Measurements from ENCODE around the gene STAT5B. TPM values are rescaled to one million over a fixed set of nuclear protein-coding genes. Genes with fewer than 3 reads are reported as not detected.
"Not testable (repeated sequence)": the region's sequence is repeated elsewhere in the genome, so short reads cannot be mapped to it uniquely, and the experiment has no call there.

The STAT5B gene
- total RNA-seq, 1 donor from 2014 or later: 67.9 TPM

DNA sequence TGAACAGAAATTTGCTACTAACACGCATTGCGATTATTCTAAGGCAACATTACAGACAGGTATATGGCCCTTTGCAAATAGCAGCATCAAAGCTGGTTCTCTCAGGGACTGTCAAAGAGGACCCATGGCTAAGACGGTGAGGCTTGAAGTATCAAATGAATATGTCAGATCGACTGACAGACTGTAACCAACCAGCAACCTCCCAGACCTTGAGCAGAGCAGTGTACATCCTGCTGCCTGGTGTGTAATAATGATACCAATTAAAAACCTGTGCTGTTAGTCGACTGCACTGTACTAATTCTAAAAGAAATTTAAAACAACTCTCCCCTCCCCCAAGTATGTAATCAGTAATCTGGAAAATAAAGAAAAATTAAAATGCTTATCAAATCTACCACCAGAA, 46.0 kb downstream of the STAT5B start:
- no peak overlapping the region for H3K27ac ChIP-seq
- H3K4me1 ChIP-seq: peaks cover 20% of the 10 kb centered on the region

DNA sequence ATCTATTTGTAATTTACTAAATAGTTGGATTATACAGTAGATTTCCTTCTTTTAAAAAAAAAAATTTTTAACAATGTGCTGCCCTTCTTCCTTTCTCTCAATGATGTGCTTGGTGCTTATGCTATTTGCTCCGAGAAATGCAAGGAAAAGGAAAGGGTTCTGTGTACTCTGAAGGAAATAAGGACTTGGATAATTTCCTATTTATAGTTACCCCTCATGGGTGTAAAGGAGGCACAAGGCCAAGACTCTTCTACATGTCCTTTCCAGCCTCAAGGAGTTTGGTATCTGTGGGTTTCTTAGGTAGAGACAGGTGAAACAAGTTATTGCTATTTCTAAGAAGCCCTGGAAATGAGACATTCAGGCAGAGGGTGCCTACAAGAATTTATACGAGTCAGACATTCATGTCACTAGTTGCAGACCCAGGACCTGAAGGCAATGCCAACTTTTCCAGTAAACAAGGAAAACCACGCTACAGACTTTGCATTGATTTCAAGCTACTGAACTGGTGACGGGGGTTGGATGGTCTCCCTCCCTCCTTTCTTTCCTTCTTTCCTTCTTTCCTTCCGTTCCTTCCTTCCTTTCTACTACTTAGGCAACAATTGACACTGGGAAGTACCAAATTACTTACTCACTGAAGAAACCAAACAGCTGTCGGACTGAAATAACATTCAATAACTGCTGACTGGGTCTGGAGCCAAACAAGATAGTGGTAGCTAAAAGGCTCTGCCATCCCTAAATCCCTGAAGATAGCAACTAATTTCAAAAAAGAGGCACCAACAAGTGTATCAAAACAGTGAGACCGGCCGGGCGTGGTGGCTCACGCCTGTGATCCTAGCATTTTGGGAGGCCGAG, 48.1 kb downstream of the STAT5B start:
- Histone ChIP-seq H3K27ac (peak overlapping the region; percentile 4), H3K4me3 (no peak overlapping the region), H3K9me3 (no peaks in the 10 kb centered on the region), H3K4me1 (peaks cover 11% of the 10 kb centered on the region), H3K27me3 (ENCODE audit: low read depth) (no peaks in the 10 kb centered on the region), H3K36me3 (peaks cover 37% of the 10 kb centered on the region)
- intact Hi-C loops (cut with DNase I): no loop called here
- ATAC-seq (no peak), DNase-seq (no peak)
- TF ChIP-seq, protein P1, sequence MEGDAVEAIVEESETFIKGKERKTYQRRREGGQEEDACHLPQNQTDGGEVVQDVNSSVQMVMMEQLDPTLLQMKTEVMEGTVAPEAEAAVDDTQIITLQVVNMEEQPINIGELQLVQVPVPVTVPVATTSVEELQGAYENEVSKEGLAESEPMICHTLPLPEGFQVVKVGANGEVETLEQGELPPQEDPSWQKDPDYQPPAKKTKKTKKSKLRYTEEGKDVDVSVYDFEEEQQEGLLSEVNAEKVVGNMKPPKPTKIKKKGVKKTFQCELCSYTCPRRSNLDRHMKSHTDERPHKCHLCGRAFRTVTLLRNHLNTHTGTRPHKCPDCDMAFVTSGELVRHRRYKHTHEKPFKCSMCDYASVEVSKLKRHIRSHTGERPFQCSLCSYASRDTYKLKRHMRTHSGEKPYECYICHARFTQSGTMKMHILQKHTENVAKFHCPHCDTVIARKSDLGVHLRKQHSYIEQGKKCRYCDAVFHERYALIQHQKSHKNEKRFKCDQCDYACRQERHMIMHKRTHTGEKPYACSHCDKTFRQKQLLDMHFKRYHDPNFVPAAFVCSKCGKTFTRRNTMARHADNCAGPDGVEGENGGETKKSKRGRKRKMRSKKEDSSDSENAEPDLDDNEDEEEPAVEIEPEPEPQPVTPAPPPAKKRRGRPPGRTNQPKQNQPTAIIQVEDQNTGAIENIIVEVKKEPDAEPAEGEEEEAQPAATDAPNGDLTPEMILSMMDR (IDR thresholded peaks at IDR 0.05): no peak

More for the DNA sequence above, 46.0 kb downstream of the STAT5B start:
- Histone ChIP-seq H3K36me3 (peaks cover 19% of the 10 kb centered on the region), H3K27me3 (ENCODE audit: low read depth) (no peaks in the 10 kb centered on the region), H3K9me3 (no peaks in the 10 kb centered on the region), H3K4me3 (no peak overlapping the region)
- no peak for DNase-seq
- no peak for ATAC-seq
- TF ChIP-seq, protein P1 (IDR thresholded peaks at IDR 0.05): no peak
- intact Hi-C loops (cut with DNase I): no loop called here

DNA sequence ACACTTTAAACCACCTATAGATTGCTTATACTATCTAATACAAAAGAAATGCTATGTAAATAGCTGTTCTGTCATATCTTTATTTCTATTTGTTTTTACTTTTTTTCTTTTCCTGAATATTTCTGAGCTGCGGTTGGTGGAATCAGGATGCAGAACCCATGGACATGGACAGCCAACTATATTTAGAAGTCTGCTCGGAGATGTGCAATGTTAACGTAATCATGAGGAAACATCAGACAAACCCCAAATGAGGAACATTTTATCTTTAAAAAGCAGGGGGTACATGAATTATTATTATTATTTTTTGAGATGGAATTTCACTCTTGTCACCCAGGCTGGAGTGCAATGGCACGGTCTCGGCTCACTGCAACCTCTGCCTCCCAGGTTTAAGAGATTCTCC, 50.5 kb downstream of the STAT5B start:
- Histone ChIP-seq H3K9me3 (no peaks in the 10 kb centered on the region), H3K36me3 (peaks cover 49% of the 10 kb centered on the region), H3K4me1 (peaks cover 11% of the 10 kb centered on the region), H3K27ac (no peak overlapping the region), H3K27me3 (ENCODE audit: low read depth) (no peaks in the 10 kb centered on the region), H3K4me3 (no peak overlapping the region)
- no peak for ATAC-seq
- intact Hi-C loops (cut with DNase I): no loop called here
- TF ChIP-seq, protein P1 (IDR thresholded peaks at IDR 0.05): no peak
- DNase-seq: no peak

DNA sequence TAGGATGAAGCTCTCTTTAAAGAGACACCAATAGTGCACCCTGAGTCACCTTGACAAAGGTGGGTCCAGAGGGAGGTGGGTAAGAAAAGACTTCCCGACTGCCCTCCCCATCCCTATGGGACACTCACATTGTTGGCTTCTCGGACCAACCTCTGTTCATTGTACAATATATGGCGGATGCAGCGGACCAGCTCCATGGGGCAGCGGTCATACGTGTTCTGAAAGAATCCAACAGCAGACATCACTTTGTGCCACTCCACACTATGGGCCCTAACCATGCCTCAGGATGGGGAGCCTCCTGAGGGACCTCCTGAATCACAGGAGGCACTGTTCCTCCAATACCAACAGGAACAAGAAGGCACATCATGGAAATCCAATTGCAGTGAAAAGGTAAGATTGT, 51.5 kb downstream of the STAT5B start:
- ATAC-seq: no peak
- Histone ChIP-seq H3K4me1 (peaks cover 11% of the 10 kb centered on the region), H3K27ac (no peak overlapping the region), H3K27me3 (ENCODE audit: low read depth) (no peaks in the 10 kb centered on the region), H3K9me3 (no peaks in the 10 kb centered on the region), H3K4me3 (no peak overlapping the region), H3K36me3 (peaks cover 59% of the 10 kb centered on the region)
- intact Hi-C loops (cut with DNase I): no loop called here
- no peak for DNase-seq
- TF ChIP-seq, protein P1 (IDR thresholded peaks at IDR 0.05): no peak

DNA sequence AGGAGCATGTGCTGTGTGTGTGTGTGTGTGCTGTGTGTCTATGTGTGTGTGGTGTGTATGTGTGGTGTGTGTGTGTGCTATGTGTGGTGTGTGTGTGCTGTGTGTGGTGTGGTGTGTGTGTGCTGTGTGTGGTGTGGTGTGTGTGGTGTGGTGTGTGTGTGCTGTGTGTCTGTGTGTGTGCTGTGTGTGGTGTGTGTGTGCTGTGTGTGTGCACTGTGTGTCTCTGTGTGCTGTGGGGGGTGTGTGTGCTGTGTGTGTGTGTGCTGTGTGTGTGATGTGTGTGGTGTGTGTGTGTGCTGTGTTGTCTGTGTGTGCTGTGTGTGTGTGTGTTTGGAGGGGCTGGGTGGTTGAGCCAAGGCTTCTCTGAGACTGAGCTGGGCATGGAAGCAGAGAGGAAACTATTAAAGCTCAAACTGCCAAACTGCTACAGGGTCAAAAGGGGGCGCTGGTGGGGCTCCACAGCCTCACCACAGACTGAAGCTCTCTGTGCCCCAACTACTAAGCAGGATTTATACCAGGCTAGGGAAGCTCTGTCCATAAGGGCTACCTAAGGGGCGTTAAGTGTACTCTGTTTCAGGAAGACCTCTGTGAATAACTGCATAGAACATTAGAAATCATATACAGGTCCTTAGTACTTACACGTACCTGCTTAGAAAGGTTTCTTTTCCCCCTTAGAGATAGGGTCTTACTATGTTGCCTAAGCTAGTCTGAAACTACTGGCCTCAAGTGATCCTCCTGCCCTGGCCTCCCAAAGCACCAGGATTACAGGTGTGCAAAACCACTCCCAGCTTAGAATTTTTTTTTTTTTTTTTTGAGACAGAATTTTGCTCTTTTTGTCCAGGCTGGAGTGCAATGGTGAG, 54.1 kb downstream of the STAT5B start:
- DNase-seq (peak; percentile 63), ATAC-seq (peak; percentile 75 to 77)
- TF ChIP-seq, protein P1 (IDR thresholded peaks at IDR 0.05): peak; percentile 55
- Histone ChIP-seq H3K4me1 (no peaks in the 10 kb centered on the region), H3K9me3 (no peaks in the 10 kb centered on the region), H3K27me3 (ENCODE audit: low read depth) (no peaks in the 10 kb centered on the region), H3K27ac (no peak overlapping the region), H3K4me3 (no peak overlapping the region), H3K36me3 (peaks cover 74% of the 10 kb centered on the region)
- intact Hi-C loops (cut with DNase I): no loop called here

DNA sequence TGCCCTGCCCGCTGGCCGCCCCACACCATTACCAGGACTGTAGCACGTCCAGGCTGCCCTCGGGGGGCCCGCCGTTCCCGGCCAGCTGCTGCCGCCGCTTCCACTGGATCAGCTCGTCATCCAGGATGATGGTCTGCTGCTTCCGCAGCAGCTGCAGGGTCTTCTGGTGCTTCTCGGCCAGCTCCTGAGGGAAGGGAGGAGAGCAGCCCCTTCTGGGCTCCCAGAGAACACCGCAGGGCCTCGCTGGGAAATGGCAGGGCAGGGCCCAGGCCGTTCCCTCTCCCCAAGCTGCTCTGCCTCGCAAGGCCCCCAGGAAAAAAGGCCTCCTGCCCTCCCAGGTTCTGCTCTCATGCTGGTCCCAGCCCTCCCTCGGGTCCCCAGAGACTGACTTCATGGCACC, 56.9 kb downstream of the STAT5B start:
- H3K9me3 ChIP-seq; DNase-seq; intact Hi-C loops (cut with DNase I); H3K27me3 ChIP-seq (ENCODE audit: low read depth); H3K27ac ChIP-seq; H3K4me1 ChIP-seq; H3K4me3 ChIP-seq: not testable (repeated sequence)
- H3K36me3 ChIP-seq: peaks cover 80% of the 10 kb centered on the region
- peak in 1 of 2 donors; percentile 7 for ATAC-seq
